ENCODE data around the gene ZBTB47. TPM values are rescaled to one million over a fixed set of nuclear protein-coding genes. Genes with fewer than 3 reads are reported as not detected.

Gene ZBTB47
- total and polyA plus RNA-seq, 10 of the 15 experiments (the other 5 are each of a cell fraction or from before 2014, with no cell fraction given) = 0.04 to 3.4 (median 1.0) TPM; not detected in 1

- TF ChIP-seq, protein P1, sequence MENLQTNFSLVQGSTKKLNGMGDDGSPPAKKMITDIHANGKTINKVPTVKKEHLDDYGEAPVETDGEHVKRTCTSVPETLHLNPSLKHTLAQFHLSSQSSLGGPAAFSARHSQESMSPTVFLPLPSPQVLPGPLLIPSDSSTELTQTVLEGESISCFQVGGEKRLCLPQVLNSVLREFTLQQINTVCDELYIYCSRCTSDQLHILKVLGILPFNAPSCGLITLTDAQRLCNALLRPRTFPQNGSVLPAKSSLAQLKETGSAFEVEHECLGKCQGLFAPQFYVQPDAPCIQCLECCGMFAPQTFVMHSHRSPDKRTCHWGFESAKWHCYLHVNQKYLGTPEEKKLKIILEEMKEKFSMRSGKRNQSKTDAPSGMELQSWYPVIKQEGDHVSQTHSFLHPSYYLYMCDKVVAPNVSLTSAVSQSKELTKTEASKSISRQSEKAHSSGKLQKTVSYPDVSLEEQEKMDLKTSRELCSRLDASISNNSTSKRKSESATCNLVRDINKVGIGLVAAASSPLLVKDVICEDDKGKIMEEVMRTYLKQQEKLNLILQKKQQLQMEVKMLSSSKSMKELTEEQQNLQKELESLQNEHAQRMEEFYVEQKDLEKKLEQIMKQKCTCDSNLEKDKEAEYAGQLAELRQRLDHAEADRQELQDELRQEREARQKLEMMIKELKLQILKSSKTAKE (IDR thresholded peaks at IDR 0.05; ENCODE audit: low read depth, poor library complexity, severe bottlenecking) = no peak
- TF ChIP-seq PML (IDR thresholded peaks at IDR 0.05; ENCODE audit: low read length) = peak; percentile 35; the same call in 1 of the 2 replicates
- peak; percentile 53; the same call in 1 of the 2 replicates for TF ChIP-seq MEF2A (IDR thresholded peaks at IDR 0.05; ENCODE audit: insufficient read depth, low read depth, low read length)
- TF ChIP-seq, protein P2, sequence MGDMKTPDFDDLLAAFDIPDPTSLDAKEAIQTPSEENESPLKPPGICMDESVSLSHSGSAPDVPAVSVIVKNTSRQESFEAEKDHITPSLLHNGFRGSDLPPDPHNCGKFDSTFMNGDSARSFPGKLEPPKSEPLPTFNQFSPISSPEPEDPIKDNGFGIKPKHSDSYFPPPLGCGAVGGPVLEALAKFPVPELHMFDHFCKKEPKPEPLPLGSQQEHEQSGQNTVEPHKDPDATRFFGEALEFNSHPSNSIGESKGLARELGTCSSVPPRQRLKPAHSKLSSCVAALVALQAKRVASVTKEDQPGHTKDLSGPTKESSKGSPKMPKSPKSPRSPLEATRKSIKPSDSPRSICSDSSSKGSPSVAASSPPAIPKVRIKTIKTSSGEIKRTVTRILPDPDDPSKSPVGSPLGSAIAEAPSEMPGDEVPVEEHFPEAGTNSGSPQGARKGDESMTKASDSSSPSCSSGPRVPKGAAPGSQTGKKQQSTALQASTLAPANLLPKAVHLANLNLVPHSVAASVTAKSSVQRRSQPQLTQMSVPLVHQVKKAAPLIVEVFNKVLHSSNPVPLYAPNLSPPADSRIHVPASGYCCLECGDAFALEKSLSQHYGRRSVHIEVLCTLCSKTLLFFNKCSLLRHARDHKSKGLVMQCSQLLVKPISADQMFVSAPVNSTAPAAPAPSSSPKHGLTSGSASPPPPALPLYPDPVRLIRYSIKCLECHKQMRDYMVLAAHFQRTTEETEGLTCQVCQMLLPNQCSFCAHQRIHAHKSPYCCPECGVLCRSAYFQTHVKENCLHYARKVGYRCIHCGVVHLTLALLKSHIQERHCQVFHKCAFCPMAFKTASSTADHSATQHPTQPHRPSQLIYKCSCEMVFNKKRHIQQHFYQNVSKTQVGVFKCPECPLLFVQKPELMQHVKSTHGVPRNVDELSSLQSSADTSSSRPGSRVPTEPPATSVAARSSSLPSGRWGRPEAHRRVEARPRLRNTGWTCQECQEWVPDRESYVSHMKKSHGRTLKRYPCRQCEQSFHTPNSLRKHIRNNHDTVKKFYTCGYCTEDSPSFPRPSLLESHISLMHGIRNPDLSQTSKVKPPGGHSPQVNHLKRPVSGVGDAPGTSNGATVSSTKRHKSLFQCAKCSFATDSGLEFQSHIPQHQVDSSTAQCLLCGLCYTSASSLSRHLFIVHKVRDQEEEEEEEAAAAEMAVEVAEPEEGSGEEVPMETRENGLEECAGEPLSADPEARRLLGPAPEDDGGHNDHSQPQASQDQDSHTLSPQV (IDR thresholded peaks at IDR 0.05) = no peak
- TF ChIP-seq CREB1 (IDR thresholded peaks at IDR 0.05; ENCODE audit: low read depth) = peak; percentile 65; the same call in 1 of the 2 replicates
- peak; percentile 55 for TF ChIP-seq GABPA (IDR thresholded peaks at IDR 0.05; ENCODE audit: low read depth)
- peak; percentile 96 for TF ChIP-seq JUNB (IDR thresholded peaks at IDR 0.05)
- no peak for TF ChIP-seq BHLHE40 (IDR thresholded peaks at IDR 0.05; ENCODE audit: borderline replicate concordance in 1 of 2, low read depth in 2 of 2, low read length in 1 of 2)
- TF ChIP-seq BCL11A (IDR thresholded peaks at IDR 0.05; ENCODE audit: low read depth, low read length) = peak; percentile 47; the same call in 1 of the 2 replicates
- TF ChIP-seq, protein P3, sequence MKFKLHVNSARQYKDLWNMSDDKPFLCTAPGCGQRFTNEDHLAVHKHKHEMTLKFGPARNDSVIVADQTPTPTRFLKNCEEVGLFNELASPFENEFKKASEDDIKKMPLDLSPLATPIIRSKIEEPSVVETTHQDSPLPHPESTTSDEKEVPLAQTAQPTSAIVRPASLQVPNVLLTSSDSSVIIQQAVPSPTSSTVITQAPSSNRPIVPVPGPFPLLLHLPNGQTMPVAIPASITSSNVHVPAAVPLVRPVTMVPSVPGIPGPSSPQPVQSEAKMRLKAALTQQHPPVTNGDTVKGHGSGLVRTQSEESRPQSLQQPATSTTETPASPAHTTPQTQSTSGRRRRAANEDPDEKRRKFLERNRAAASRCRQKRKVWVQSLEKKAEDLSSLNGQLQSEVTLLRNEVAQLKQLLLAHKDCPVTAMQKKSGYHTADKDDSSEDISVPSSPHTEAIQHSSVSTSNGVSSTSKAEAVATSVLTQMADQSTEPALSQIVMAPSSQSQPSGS (IDR thresholded peaks at IDR 0.05; ENCODE audit: low read length) = peak; percentile 85
- TF ChIP-seq ASH2L (IDR thresholded peaks at IDR 0.05; ENCODE audit: borderline replicate concordance, low read depth) = no peak
These were observed 15.1 kb upstream of the ZBTB47 start (continued) for GRCh38 chr3:42638339-42638842.

All from GM12878 (cell line).